ENCODE results near the gene GADL1. TPM values are rescaled to one million over a fixed set of nuclear protein-coding genes. Genes with fewer than 3 reads are reported as not detected.
A peak's percentile ranks its signal among the peaks of the same experiment; 100 is the strongest.

GADL1 gene
- polyA plus RNA-seq, 3 donors: not detected

GRCh38 chr3:30760737-30761136 lies 133.7 kb downstream of the GADL1 start:
- Mint-ChIP-seq H3K4me1 (peaks cover 32% of the 10 kb centered on the region), H3K27ac (peak overlapping the region in 1 of 7 donors; percentile 1), H3K27me3 (ENCODE audit: low read depth in 3 of 3) (peaks cover 0 to 2% (median 0%) of the 10 kb centered on the region in 3 donors), H3K36me3 (no peaks in the 10 kb centered on the region), H3K4me3 (no peak overlapping the region), H3K9me3 (no peaks in the 10 kb centered on the region)
- Histone ChIP-seq H4K20me1 (ENCODE audit: insufficient read depth, low read length) (no peaks in the 10 kb centered on the region), H2AFZ (ENCODE audit: insufficient read depth, low read depth, low read length, poor library complexity, severe bottlenecking) (no peak overlapping the region), H3K4me1 (ENCODE audit: control insufficient read depth in 1 of 2, insufficient read depth in 2 of 2, low read length in 2 of 2) (peaks cover 15 to 30% of the 10 kb centered on the region in 2 donors), H3K27ac (ENCODE audit: low read depth in 1 of 2, low read length in 2 of 2) (no peak overlapping the region), H3K4me3 (replicated peaks in 1 of 3; ENCODE audit: low read depth in 2 of 3, low read length in 3 of 3) (no peak overlapping the region), H3K9ac (ENCODE audit: insufficient read depth, low read length, poor library complexity, severe bottlenecking) (no peak overlapping the region), H3K27me3 (ENCODE audit: control insufficient read depth in 2 of 2, insufficient read depth in 2 of 2, low read length in 2 of 2) (no peaks in the 10 kb centered on the region), H3K36me3 (replicated peaks in 1 of 2; ENCODE audit: control insufficient read depth in 1 of 2, insufficient read depth in 2 of 2, low read length in 2 of 2) (no peaks in the 10 kb centered on the region), H3K4me2 (replicated peaks; ENCODE audit: extremely low read depth, low read length, poor library complexity, severe bottlenecking) (no peak overlapping the region), H3K79me2 (ENCODE audit: insufficient read depth, low read length) (no peaks in the 10 kb centered on the region), H3K9me3 (replicated peaks in 1 of 2; ENCODE audit: control insufficient read depth in 1 of 2, insufficient read depth in 1 of 2, low read length in 2 of 2) (no peaks in the 10 kb centered on the region)
- WGBS (ENCODE audit: insufficient coverage): no CpG with 5 or more reads among the region's 2 CpGs
- intact Hi-C loops (cut with micrococcal nuclease): no loop called here
- TF ChIP-seq CTCF (IDR thresholded peaks at IDR 0.05): no peak
- no peak for DNase-seq

GRCh38 chr3:30760040-30760695 lies 134.3 kb downstream of the GADL1 start:
- Histone ChIP-seq H3K9ac (ENCODE audit: insufficient read depth, low read length, poor library complexity, severe bottlenecking) (no peak overlapping the region), H3K27me3 (ENCODE audit: control insufficient read depth in 2 of 2, insufficient read depth in 2 of 2, low read length in 2 of 2) (no peaks in the 10 kb centered on the region), H3K9me3 (replicated peaks in 1 of 2; ENCODE audit: control insufficient read depth in 1 of 2, insufficient read depth in 1 of 2, low read length in 2 of 2) (no peaks in the 10 kb centered on the region), H3K27ac (ENCODE audit: low read depth in 1 of 2, low read length in 2 of 2) (no peak overlapping the region), H3K4me3 (replicated peaks in 1 of 3; ENCODE audit: low read depth in 2 of 3, low read length in 3 of 3) (no peak overlapping the region), H3K79me2 (ENCODE audit: insufficient read depth, low read length) (no peaks in the 10 kb centered on the region), H4K20me1 (ENCODE audit: insufficient read depth, low read length) (no peaks in the 10 kb centered on the region), H3K4me2 (replicated peaks; ENCODE audit: extremely low read depth, low read length, poor library complexity, severe bottlenecking) (no peak overlapping the region), H3K36me3 (replicated peaks in 1 of 2; ENCODE audit: control insufficient read depth in 1 of 2, insufficient read depth in 2 of 2, low read length in 2 of 2) (no peaks in the 10 kb centered on the region), H2AFZ (ENCODE audit: insufficient read depth, low read depth, low read length, poor library complexity, severe bottlenecking) (no peak overlapping the region), H3K4me1 (ENCODE audit: control insufficient read depth in 1 of 2, insufficient read depth in 2 of 2, low read length in 2 of 2) (peaks cover 9 to 24% of the 10 kb centered on the region in 2 donors)
- peaks cover 27% of the 10 kb centered on the region for H3K4me1 Mint-ChIP-seq
- intact Hi-C loops (cut with micrococcal nuclease): no loop called here
- peak; percentile 13 to 30 (median 19) for DNase-seq
- peaks cover 0 to 2% (median 0%) of the 10 kb centered on the region in 3 donors for H3K27me3 Mint-ChIP-seq (ENCODE audit: low read depth in 3 of 3)
- H3K36me3 Mint-ChIP-seq: no peaks in the 10 kb centered on the region
- H3K9me3 Mint-ChIP-seq: no peaks in the 10 kb centered on the region
- no peak for TF ChIP-seq CTCF (IDR thresholded peaks at IDR 0.05)
- H3K27ac Mint-ChIP-seq: peak overlapping the region in 3 of 7 donors; percentile 1 to 87 (median 8)
- WGBS (ENCODE audit: insufficient coverage): 6% methylated on average over 2 of the region's 3 CpGs
- no peak overlapping the region for H3K4me3 Mint-ChIP-seq

Measured in CD14-positive monocyte (primary cell).